ENCODE measurements around the gene GRIN1. TPM values are rescaled to one million over a fixed set of nuclear protein-coding genes. Genes with fewer than 3 reads are reported as not detected.

The GRIN1 gene
- total and polyA plus RNA-seq, 2 donors (not counting 1 experiment from before 2014, with no cell fraction given) = 0.04 TPM; not detected in 1

DNA sequence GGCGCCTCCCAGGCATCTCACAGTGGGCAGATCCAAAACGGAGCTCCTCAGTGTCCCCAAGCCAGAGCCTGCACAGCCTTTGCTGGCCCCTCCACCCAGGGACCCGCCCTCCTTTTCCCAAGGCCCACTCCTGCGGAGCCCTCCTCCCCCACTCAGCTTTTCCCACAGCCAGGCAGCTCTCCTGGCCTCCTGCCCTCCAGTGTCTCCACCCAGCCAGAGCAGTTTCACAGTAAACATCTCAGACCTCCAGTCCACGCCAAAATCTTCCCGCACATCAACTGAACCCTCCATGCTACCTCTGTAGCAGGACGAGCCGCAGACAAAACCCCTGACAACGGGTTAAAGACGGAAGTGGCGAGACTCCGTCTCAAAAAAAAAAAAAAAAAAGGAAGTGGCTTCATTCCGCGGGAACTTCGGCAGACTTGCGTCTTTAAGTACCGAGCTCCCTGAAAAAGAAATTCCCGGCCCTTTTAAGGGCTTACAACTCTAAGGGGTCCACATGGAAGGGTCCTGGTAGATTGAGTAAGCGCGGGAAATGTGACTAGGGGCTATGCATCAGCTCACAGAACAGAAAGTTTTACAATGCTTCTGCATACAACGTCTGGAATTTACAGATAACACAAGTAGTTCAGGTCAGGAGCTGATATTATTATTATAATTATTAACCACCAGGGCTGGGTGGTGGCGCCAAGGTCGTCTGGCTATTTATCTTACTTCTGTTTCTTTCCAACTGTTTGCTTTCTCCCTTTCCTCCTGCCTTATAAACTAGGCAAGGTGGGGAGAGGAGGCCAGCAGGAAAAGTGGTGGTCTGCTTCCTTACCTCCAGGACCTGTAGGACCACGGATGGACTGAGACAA lies 11.4 kb upstream of the GRIN1 start:
- ChIA-PET CTCF (interaction anchor here (0.9 to 2.3 kb wide), 8 partner anchors 9 to 109 kb away, joined by 3 to 8 read pairs (median 3); partner anchors contain the start of genes CYSRT1 and RNF224), POLR2A (interaction anchor here (0.5 to 0.9 kb wide), 7 partner anchors 19 to 456 kb away, joined by 3 to 19 read pairs (median 4); partner anchors contain the start of genes LCN10, PAXX and TOR4A)
- Histone ChIP-seq H3K27ac (ENCODE audit: low read length in 2 of 2) (peak overlapping the region; percentile 71 to 93), H3K36me3 (replicated peaks in 1 of 2; ENCODE audit: control extremely low read depth in 1 of 2, control insufficient read depth in 1 of 2, extremely low read depth in 1 of 2, insufficient read depth in 2 of 2, low read length in 1 of 2) (no peaks in the 10 kb centered on the region), H3K79me2 (ENCODE audit: control insufficient read depth, insufficient read depth, low read length) (peaks cover 30% of the 10 kb centered on the region), H3K9me3 (ENCODE audit: control extremely low read depth in 1 of 3, control insufficient read depth in 2 of 3, insufficient read depth in 1 of 3, low read length in 2 of 3) (peaks cover 0 to 8% (median 0%) of the 10 kb centered on the region in 3 donors), H3K27me3 (replicated peaks in 1 of 4; ENCODE audit: control extremely low read depth in 1 of 4, control insufficient read depth in 3 of 4, insufficient read depth in 4 of 4, low read length in 3 of 4) (no peaks in the 10 kb centered on the region), H3K4me2 (replicated peaks; ENCODE audit: low read depth, low read length, poor library complexity, severe bottlenecking) (peak overlapping the region; percentile 94), H3K4me3 (ENCODE audit: control extremely low read depth in 1 of 5, extremely low read depth in 1 of 5, insufficient read depth in 1 of 5, low read depth in 2 of 5, low read length in 4 of 5) (peak overlapping the region in 4 of 5 experiments; percentile 43 to 69 (median 50)), H4K20me1 (ENCODE audit: control insufficient read depth, insufficient read depth, low read length, poor library complexity, severe bottlenecking) (no peaks in the 10 kb centered on the region), H2AFZ (ENCODE audit: insufficient read depth, low read depth, low read length, poor library complexity, severe bottlenecking) (peak overlapping the region; percentile 41), H3K9ac (ENCODE audit: low read length) (peak overlapping the region; percentile 84), H3K4me1 (ENCODE audit: control insufficient read depth in 2 of 2, insufficient read depth in 2 of 2, low read length in 2 of 2) (peaks cover 45 to 49% of the 10 kb centered on the region in 2 donors)
- intact Hi-C loops (cut with micrococcal nuclease) = loop anchor here (2.0 to 5.0 kb wide), 3 partner anchors 40 to 73 kb away; partner anchors contain the start of genes ANAPC2, MAN1B1, SSNA1 and TPRN
- Mint-ChIP-seq H3K4me1 (peaks cover 42% of the 10 kb centered on the region), H3K27ac (peak overlapping the region; percentile 95), H3K27me3 (no peaks in the 10 kb centered on the region), H3K4me3 (peak overlapping the region; percentile 89), H3K9me3 (ENCODE audit: insufficient read depth) (no peaks in the 10 kb centered on the region)
- DNase-seq (peak; percentile 84), ATAC-seq (ENCODE audit: low read depth) (no peak)
- WGBS (ENCODE audit: insufficient coverage) = 14% methylated on average over 15 of the region's 24 CpGs
- TF ChIP-seq CTCF (IDR thresholded peaks at IDR 0.05) (no peak), EZH2 (IDR thresholded peaks at IDR 0.05; ENCODE audit: borderline replicate concordance, insufficient read depth, low read depth, low read length, poor library complexity, severe bottlenecking) (no peak)
